GM15510 (cell line): ENCODE data around the gene GBX2.

Experiments used
- POLR2A ChIP-seq: IDR thresholded peaks from 3 replicates; pipeline ENCODE4 v1.6.1; 2011; ENCODE audit warnings: borderline replicate concordance; ENCODE audit not compliant: insufficient read length; ENCODE audit errors: extremely low read depth

GBX2 gene

GRCh38 chr2:236195726-236196125 is 27.5 kb upstream of the GBX2 start:
- TF ChIP-seq POLR2A, result no peak

GRCh38 chr2:236194786-236195185 is 26.6 kb upstream of the GBX2 start:
- TF ChIP-seq POLR2A, result no peak

GRCh38 chr2:236193026-236193425 is 24.8 kb upstream of the GBX2 start:
- TF ChIP-seq POLR2A, result no peak

GRCh38 chr2:236190674-236191073 is 22.5 kb upstream of the GBX2 start:
- TF ChIP-seq POLR2A, result no peak

- no peak for TF ChIP-seq POLR2A
These were observed 16.5 kb upstream of the GBX2 start for GRCh38 chr2:236184701-236185100.

GRCh38 chr2:236180831-236181453 is 12.8 kb upstream of the GBX2 start:
- TF ChIP-seq POLR2A, result no peak

- TF ChIP-seq POLR2A, result no peak
These were observed 12.1 kb upstream of the GBX2 start for GRCh38 chr2:236180076-236180816.

GRCh38 chr2:236179236-236180075 is 11.3 kb upstream of the GBX2 start:
- no peak for TF ChIP-seq POLR2A

- TF ChIP-seq POLR2A, result no peak
These were observed 10.7 kb upstream of the GBX2 start for GRCh38 chr2:236178890-236179235.

- TF ChIP-seq POLR2A, result no peak
These were observed 10.0 kb upstream of the GBX2 start for GRCh38 chr2:236177967-236178889.

GRCh38 chr2:236177604-236177966 is 9.4 kb upstream of the GBX2 start:
- no peak for TF ChIP-seq POLR2A

GRCh38 chr2:236176951-236177350 is 8.8 kb upstream of the GBX2 start:
- TF ChIP-seq POLR2A, result no peak

GRCh38 chr2:236176417-236176816 is 8.2 kb upstream of the GBX2 start:
- no peak for TF ChIP-seq POLR2A

GRCh38 chr2:236175548-236176150 is 7.5 kb upstream of the GBX2 start:
- TF ChIP-seq POLR2A, result no peak

- TF ChIP-seq POLR2A, result no peak
These were observed 5.8 kb upstream of the GBX2 start for GRCh38 chr2:236173729-236174607.
